ENCODE results near the gene FLT3.

Gene FLT3

DNA sequence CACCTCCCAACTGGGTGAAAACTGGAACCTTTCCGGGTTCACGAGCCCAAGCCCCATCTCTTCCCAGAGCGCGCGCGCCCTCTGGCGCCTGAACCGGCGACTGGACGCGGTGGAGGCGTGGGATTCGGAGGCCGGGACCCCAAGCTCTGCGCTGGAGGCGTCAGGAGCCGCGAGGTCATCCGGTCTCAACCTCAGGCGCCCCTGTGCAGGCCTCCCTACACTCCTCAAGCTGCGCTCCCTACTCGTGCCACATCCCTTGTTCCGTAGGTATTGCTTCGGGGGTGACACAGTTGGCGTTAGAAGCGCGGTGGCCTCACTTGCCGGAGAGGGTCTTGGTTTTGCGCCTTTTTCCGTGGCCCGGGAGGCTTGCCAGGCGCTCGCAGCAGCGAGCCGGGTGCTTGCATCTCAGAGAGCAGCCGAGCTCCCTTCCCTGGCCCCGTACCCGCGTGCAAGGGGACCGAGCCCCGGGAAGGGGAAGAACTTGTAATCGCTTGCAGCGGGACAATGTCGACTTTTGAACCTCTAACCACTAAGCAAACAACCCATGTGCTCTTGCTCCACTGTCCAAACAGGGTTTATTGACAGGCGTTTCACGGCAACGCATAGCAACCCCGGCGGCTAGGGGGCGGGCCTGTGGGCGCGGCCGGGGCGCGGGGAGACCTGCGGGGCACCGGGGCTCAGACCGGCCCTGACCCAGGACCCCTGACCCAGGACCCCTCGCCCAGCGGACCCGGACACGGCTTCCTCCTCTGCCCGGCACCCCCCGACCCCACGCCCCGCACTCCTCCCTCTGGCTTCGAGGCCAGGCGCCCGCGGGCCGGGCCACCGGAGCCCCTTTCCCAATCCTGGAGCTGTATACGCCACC lies 139.8 kb downstream of the FLT3 start:
- TF ChIP-seq, protein P1, sequence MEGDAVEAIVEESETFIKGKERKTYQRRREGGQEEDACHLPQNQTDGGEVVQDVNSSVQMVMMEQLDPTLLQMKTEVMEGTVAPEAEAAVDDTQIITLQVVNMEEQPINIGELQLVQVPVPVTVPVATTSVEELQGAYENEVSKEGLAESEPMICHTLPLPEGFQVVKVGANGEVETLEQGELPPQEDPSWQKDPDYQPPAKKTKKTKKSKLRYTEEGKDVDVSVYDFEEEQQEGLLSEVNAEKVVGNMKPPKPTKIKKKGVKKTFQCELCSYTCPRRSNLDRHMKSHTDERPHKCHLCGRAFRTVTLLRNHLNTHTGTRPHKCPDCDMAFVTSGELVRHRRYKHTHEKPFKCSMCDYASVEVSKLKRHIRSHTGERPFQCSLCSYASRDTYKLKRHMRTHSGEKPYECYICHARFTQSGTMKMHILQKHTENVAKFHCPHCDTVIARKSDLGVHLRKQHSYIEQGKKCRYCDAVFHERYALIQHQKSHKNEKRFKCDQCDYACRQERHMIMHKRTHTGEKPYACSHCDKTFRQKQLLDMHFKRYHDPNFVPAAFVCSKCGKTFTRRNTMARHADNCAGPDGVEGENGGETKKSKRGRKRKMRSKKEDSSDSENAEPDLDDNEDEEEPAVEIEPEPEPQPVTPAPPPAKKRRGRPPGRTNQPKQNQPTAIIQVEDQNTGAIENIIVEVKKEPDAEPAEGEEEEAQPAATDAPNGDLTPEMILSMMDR (conservative IDR thresholded peaks at IDR 0.05), result no peak
- peak overlapping the region; percentile 47; the same call in 1 of the 2 replicates for H3K27ac ChIP-seq

DNA sequence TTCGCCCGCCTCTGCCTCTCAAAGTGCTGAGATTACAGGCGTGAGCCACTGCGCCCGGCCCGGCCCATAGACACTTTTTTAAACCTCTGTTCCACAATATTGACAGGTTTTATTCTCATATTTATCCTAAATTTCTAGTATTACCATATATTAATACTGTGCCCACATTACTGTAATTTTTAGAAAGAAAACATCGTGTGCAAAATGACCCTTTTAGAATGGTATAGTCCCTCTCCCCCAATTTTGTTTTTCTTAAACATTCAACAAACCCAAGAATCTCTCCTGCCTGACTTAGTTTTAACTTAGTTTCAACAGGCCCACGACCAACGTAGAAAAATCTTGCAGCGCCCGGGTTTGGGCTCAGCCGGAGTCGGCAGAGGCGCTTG lies 140.4 kb downstream of the FLT3 start:
- H3K27ac ChIP-seq, result no peak overlapping the region; the same call in 1 of the 2 replicates
- TF ChIP-seq, protein P1 (conservative IDR thresholded peaks at IDR 0.05), result no peak

DNA sequence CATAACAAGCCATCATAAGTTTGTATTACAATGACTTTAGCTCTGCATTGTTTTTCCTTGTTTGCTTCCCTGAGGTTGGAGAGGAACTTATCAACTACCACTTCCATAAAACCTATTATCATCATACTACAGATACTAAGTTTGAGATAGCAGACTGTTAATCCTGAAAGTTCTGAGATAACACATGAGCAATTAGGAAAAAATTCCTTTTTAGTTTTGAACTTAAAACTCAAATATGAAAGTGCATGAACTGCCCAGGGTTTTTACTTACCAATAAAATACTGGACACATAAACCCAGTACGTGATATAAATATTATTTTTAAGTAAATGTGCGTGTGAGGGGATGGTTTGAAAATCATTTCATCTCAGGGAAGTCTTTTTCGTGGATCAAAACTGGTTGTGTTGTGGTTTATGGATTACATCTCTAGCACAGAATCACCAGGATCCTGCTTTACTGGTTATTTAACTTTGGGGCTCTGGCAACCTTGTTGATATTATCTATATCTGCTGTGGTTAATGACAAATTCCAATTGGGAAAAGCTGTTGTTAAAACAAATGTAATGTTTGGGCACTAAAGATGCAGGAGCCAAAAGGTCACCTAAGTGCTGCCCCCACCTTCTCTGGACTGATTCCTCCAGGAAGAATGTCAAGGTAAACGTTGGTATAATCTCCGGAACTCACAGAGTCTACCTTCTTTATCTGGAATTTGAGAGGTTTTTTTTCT lies 143.6 kb downstream of the FLT3 start:
- TF ChIP-seq, protein P1 (conservative IDR thresholded peaks at IDR 0.05), result no peak
- peak overlapping the region; percentile 50 for H3K27ac ChIP-seq

DNA sequence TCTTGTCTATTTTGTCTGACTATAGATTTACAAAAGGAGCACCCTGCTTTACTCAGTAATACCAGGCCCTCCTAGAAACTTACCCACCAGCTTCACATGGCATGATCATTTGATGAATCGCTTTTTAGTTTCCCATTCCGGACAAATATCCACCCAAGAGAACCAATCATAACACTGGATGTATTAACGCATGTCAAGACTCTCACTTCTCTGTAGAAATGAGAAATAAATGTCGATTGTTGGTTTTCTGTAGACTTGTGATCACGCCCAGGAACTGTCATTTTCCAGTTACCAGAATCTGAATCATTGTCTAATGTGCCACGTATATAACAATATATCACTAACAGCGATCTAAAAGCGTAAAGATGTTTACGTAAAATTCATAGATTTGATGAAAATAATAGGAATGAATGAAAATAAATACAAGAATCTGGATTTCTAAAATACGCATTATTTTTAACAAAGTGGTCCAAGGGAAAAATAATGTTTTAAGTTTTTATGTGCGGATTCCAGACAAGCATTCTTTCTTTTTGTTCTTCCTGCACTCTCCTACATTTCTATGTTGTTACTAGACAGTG lies 145.3 kb downstream of the FLT3 start:
- H3K27ac ChIP-seq, result peak overlapping the region; percentile 87
- TF ChIP-seq, protein P1 (conservative IDR thresholded peaks at IDR 0.05), result no peak

DNA sequence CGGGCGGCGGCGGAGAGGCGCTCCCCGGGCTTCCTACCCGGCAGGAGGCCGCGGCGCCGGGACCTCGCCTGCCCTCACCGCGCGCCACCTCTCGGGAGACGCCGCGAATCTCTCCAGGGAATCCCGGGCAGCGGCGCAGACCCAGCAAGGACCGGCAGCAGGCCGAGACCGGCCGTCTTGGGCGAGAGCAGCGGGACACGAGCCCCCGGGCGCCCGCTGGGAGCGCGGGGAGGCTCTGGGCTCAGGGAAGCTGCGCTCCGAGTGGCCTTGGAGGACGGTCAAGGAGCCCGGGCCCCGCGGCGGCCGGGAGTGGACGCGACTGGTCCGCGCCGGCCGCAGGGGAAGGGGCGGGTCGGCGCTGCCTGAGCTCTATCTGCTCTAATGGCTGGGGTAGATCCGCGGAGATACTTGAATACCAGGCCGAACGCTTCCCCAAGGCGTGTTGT lies 145.9 kb downstream of the FLT3 start:
- peak overlapping the region; percentile 87 for H3K27ac ChIP-seq
- TF ChIP-seq, protein P1 (conservative IDR thresholded peaks at IDR 0.05), result no peak

DNA sequence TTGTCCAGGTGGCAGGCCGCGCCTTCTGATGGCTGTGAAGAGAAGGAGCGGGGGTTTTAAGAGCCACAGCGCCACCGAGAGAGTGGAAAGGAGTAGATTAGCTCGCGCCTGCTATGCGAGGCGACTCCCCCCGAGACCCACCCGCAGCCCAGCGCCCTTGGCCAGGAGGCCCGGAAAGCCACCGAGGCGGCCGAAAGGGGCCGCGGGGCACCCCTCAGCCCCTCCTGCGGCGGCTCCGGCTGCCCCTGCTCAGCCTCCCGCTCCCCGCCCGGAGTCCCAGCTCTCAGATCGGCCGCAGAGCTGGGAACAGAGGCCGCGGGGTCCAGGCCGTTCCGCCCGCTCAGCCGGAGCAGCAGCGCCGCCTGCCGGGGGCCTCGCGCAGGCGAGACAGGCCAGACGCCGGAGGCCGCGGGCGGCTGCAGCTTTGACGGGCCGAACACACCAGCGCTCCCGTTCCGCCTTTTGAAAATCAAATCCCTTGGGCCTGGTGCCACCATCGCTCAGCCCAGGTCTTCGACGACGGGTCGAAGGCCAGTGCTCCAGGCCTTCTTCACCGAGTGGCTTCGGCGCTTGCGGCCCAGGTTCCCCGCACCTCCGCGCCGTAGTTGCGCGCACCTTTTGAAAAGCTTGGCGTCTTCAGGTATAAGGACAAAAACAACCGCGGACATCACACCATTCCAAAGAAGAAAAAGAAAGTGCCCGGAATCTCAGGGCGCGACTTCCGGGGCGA lies 146.5 kb downstream of the FLT3 start:
- TF ChIP-seq, protein P1 (conservative IDR thresholded peaks at IDR 0.05), result peak; percentile 97
- H3K27ac ChIP-seq, result peak overlapping the region; percentile 87
